Lower leg skin (tissue), 3 donors: ENCODE measurements around the gene GART.

Source experiments
- CTCF ChIP-seq, 3 donors: fragments of 450-650 bp; IDR thresholded peaks; one replicate each; pipeline ENCODE4 v1.5.1; 2016; ENCODE audit warnings: antibody characterized with exemption in 3 of 3, mild to moderate bottlenecking in 3 of 3, moderate library complexity in 2 of 3
- POLR2A ChIP-seq, 2 donors: fragments of 450-650 bp; IDR thresholded peaks; one replicate each; pipeline ENCODE4 v1.6.1; 2016 to 2017; ENCODE audit warnings: antibody characterized with exemption in 2 of 2, mild to moderate bottlenecking in 1 of 2, moderate library complexity in 1 of 2

GRCh38 chr21:33558777-33559421, 17.0 kb upstream of the GART start:
- no peak for TF ChIP-seq CTCF (IDR thresholded peaks at IDR 0.05)
- TF ChIP-seq POLR2A (IDR thresholded peaks at IDR 0.05), result no peak
